Thoracic aorta (tissue), 2 donors: Measurements from ENCODE around the gene SHD. TPM values are rescaled to one million over a fixed set of nuclear protein-coding genes. Genes with fewer than 3 reads are reported as not detected.

Source experiments
- ATAC-seq: fragments of 150-250 bp; one replicate; pipeline ENCODE4 v1.8.0; 2017; ENCODE audit warnings: low read depth; ENCODE audit not compliant: insufficient number of reproducible peaks, low FRiP score
- DNase-seq: peaks from one replicate; pipeline ENCODE4 v3.0.0-alpha.2; 2020; ENCODE audit warnings: low spot score
- H3K27ac ChIP-seq, 2 donors: fragments of 200-600 bp; sonication (generic); 1 replicate in 1 of 2; 2 replicates in 1 of 2; pipeline ENCODE4 v1.5.1; 2016; ENCODE audit warnings: mild to moderate bottlenecking in 2 of 2, moderate library complexity in 2 of 2
- H3K27me3 ChIP-seq: fragments of 200-600 bp; sonication (generic); replicated peaks from 2 replicates; pipeline ENCODE4 v1.6.0; 2016; ENCODE audit warnings: mild to moderate bottlenecking; ENCODE audit not compliant: insufficient read depth
- H3K36me3 ChIP-seq: fragments of 200-600 bp; sonication (generic); one replicate; pipeline ENCODE4 v1.5.1; 2016
- H3K4me1 ChIP-seq, 2 donors: fragments of 200-600 bp; sonication (generic); 1 replicate in 1 of 2; 2 replicates in 1 of 2; pipeline versions ENCODE4 v1.5.1 to v1.6.0; 2016; ENCODE audit warnings: low read depth in 2 of 2, mild to moderate bottlenecking in 1 of 2; ENCODE audit not compliant: control insufficient read depth in 1 of 2
- H3K4me3 ChIP-seq: fragments of 200-600 bp; sonication (generic); 2 replicates; pipeline ENCODE4 v1.5.1; 2016; ENCODE audit warnings: mild to moderate bottlenecking
- H3K9me3 ChIP-seq: fragments of 200-600 bp; sonication (generic); 2 replicates; pipeline ENCODE4 v1.5.1; 2016
- total RNA-seq, 2 donors: library from RNA; depleted of rRNA; stranded (reverse); fragments of >200 nt; gene quantifications; one replicate each; pipeline versions ENCODE4 v1.1.0 to v1.2.3, GENCODE V29; 2016
- TF ChIP-seq, protein P1 (sequence below): fragments of 200-600 bp; sonication (generic); IDR thresholded peaks from one replicate; pipeline ENCODE4 v1.5.1; 2019; ENCODE audit warnings: antibody characterized with exemption

Gene SHD
- total RNA-seq, 2 donors from 2014 or later: not detected

DNA sequence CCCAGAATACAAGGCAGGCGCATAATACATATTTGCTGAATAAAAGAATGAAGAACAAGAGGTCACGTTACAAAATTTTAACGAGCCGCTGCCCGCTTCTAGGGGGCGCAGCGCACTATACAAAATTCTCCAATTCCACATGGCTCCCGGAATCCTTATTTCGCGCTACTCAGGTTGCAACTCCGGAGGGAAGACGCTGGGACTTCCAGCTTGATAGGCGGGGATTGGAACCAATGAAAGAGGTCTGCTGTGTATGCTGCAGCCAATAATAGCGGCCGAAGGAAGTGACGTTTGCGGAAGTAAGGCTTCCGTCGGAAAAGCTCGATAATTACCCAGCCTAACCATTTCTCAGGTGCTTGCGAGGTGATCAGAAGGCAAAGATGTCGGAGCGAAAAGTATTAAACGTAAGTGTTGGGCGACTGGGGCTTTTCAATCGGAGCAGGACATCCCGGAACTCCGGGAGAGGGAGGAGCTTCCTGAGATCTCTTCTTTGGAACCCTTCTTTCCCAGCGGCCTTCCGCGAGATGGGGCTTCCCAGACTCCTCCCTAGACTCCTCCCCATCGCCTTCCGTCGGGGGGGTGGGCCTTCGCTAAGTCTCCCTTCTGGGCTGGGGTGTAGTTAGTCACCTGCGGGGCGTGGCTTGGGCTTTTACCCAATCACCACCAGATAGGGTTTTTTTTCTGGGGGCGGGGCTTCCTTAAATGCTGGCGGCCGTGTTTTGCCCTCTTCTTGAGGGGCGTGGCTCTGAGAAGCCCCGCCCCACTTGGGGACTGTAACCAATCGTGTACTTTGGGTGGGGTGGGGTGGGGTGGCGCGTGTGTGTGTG, 32.1 kb upstream of the SHD start, which contains the start of gene YJU2:
TSS of gene YJU2 (plus strand) at position 314 of the 827 bp plus-strand sequence. CDS start at position 381, 67 bp downstream.
- no peaks in the 10 kb centered on the region for H3K27me3 ChIP-seq
- DNase-seq (peak; percentile 99), ATAC-seq (peak; percentile 99)
- H3K9me3 ChIP-seq: no peaks in the 10 kb centered on the region
- H3K36me3 ChIP-seq: peaks cover 26% of the 10 kb centered on the region
- peaks cover 4 to 12% of the 10 kb centered on the region in 2 donors for H3K4me1 ChIP-seq
- TF ChIP-seq, protein P1, sequence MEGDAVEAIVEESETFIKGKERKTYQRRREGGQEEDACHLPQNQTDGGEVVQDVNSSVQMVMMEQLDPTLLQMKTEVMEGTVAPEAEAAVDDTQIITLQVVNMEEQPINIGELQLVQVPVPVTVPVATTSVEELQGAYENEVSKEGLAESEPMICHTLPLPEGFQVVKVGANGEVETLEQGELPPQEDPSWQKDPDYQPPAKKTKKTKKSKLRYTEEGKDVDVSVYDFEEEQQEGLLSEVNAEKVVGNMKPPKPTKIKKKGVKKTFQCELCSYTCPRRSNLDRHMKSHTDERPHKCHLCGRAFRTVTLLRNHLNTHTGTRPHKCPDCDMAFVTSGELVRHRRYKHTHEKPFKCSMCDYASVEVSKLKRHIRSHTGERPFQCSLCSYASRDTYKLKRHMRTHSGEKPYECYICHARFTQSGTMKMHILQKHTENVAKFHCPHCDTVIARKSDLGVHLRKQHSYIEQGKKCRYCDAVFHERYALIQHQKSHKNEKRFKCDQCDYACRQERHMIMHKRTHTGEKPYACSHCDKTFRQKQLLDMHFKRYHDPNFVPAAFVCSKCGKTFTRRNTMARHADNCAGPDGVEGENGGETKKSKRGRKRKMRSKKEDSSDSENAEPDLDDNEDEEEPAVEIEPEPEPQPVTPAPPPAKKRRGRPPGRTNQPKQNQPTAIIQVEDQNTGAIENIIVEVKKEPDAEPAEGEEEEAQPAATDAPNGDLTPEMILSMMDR: peak; percentile 26
- peak within 1 kb of the TSS; percentile 92 to 99 for H3K27ac ChIP-seq
- peak within 1 kb of the TSS; percentile 98 for H3K4me3 ChIP-seq

DNA sequence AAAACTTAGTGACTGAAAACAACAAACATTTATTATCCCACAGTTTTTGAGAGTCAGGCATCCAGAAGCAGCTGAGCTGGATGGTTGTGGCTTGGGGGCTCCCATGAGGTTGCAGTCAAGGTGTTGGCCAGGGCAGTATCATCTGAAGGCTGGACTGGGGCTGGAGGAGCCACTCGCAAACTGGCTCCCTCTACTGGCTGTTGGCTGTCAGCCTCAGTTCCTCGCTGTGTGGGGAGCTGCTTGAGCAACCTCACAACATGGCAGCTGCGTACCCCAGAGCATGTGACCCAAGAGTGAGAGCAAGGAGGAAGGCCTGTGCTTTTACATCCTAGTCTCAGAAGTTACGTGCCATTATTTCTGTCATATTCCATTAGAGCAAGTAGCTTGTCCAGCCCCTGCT, 22.5 kb upstream of the SHD start:
- Histone ChIP-seq H3K4me3 (no peak overlapping the region), H3K27me3 (no peaks in the 10 kb centered on the region), H3K4me1 (no peaks in the 10 kb centered on the region), H3K36me3 (peaks cover 69% of the 10 kb centered on the region), H3K9me3 (no peaks in the 10 kb centered on the region), H3K27ac (no peak overlapping the region)
- ATAC-seq: no peak
- no peak for DNase-seq
- TF ChIP-seq, protein P1: no peak

DNA sequence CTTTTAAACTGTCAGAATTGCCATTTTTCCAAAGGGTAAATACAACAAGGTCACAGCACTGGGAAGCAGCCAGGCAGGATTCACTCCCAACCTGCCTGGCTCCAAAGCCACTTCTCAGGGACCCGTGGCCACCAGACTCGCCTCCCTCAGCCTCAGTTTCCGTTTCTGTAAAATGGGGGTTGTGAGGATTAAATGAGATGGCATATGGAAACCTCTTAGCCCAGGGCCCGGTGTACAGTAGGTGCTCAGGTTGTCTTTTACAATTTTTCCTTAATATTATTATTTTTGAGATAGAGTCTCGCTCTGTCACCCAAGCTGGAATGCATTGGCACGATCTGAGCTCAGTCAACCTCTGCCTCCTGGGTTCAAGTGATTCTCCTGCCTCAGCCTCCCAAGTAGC, 22.0 kb upstream of the SHD start:
- TF ChIP-seq, protein P1: no peak
- ATAC-seq: no peak
- Histone ChIP-seq H3K36me3 (peaks cover 73% of the 10 kb centered on the region), H3K4me3 (no peak overlapping the region), H3K4me1 (no peaks in the 10 kb centered on the region), H3K9me3 (no peaks in the 10 kb centered on the region), H3K27ac (no peak overlapping the region), H3K27me3 (no peaks in the 10 kb centered on the region)
- DNase-seq: no peak

DNA sequence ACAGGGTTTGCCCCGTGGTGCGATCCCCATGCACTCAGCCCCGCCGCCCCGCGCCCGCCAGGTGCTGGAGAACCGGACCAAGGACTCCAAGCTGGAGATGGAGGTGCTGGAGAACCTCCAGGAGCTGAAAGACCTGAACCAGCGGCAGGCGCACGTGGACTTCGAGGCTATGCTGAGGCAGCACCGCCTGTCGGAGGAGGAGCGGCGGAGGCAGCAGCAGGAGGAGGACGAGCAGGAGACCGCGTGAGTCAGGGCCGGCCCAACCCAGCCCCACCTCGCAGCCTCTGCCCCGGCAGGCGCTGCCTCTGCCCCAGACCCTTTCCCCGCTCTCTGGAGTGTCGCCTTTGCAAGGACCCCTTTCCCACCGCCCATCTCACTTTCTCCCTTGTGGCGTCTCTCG, 20.9 kb upstream of the SHD start:
- Histone ChIP-seq H3K36me3 (peaks cover 82% of the 10 kb centered on the region), H3K4me3 (no peak overlapping the region), H3K27me3 (no peaks in the 10 kb centered on the region), H3K4me1 (no peaks in the 10 kb centered on the region), H3K27ac (no peak overlapping the region), H3K9me3 (no peaks in the 10 kb centered on the region)
- TF ChIP-seq, protein P1: no peak
- no peak for DNase-seq
- no peak for ATAC-seq

DNA sequence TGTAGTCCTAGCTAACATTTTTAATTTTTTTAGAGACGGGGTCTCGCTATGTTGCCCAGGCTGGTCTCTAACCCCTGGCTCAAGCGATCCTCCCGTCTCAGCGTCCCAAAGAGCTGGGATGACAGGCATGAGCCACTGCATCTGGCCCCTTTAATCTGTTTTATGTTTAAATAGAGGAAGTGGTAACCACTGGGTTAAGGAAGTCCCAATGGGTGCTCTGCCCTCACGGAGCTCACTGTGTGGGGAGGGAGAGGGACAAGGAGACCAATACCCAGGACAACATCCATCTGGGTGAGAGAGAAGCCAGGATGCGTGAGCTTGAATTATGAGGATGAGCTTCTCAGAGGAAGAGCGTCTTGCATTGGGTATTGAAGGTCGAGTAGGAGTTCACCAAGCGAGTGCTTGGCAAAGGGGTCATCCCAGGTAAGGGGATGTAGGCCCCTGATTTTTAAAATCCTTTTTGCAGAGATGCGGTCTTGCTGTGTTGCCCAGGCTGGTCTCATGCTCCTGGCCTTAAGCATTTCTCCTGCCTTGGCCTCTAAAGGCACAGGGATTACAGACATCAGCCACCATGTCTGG, 18.4 kb upstream of the SHD start:
- TF ChIP-seq, protein P1: no peak
- no peaks in the 10 kb centered on the region for H3K27me3 ChIP-seq
- no peak overlapping the region for H3K4me3 ChIP-seq
- no peaks in the 10 kb centered on the region for H3K4me1 ChIP-seq
- no peak for ATAC-seq
- no peak overlapping the region for H3K27ac ChIP-seq
- no peaks in the 10 kb centered on the region for H3K9me3 ChIP-seq
- DNase-seq: no peak
- peaks cover 73% of the 10 kb centered on the region for H3K36me3 ChIP-seq
